SU-DHL-6 (cell line): Measurements from ENCODE around the gene LRP1B.

Experiments
- H2AFZ ChIP-seq: fragments of 200-600 bp; sonication (generic); 2 replicates; pipeline ENCODE4 v1.6.1; 2014; ENCODE audit warnings: low read depth, mild to moderate bottlenecking, moderate library complexity, mixed read lengths, antibody characterized with exemption, low read length; ENCODE audit not compliant: severe bottlenecking
- H3F3A ChIP-seq: fragments of 200-600 bp; shearing (Covaris generic); 2 replicates; pipeline ENCODE4 v1.6.0; 2016; ENCODE audit warnings: antibody characterized with exemption, mild to moderate bottlenecking; ENCODE audit not compliant: insufficient read depth
- H3K27ac ChIP-seq: fragments of 200-600 bp; sonication (generic); 2 replicates; pipeline ENCODE4 v1.5.1; 2016; ENCODE audit warnings: low read depth, mild to moderate bottlenecking, low read length, moderate library complexity, mixed read lengths
- H3K27me3 ChIP-seq: fragments of 200-600 bp; sonication (generic), shearing (Covaris generic); 2 replicates; pipeline ENCODE4 v1.6.0; 2014; ENCODE audit warnings: mild to moderate bottlenecking, low read length
- H3K36me3 ChIP-seq: fragments of 200-600 bp; sonication (generic); 2 replicates; pipeline ENCODE4 v1.6.1; 2014; ENCODE audit warnings: mild to moderate bottlenecking, low read length, mixed read lengths
- H3K4me2 ChIP-seq: fragments of 300-600, 200-600 bp; shearing (Covaris generic), sonication (generic); 2 replicates; pipeline ENCODE4 v1.6.0; 2014; ENCODE audit warnings: low read length, low read depth, mild to moderate bottlenecking; ENCODE audit not compliant: poor library complexity, severe bottlenecking
- H3K4me3 ChIP-seq: fragments of 200-600 bp; sonication (generic); 2 replicates; pipeline ENCODE4 v1.5.1; 2014; ENCODE audit warnings: antibody characterized with exemption, low read length, mild to moderate bottlenecking, mixed read lengths; ENCODE audit not compliant: insufficient read depth, poor library complexity, severe bottlenecking
- H3K79me2 ChIP-seq: fragments of 200-600 bp; sonication (generic); 2 replicates; pipeline ENCODE4 v1.6.1; 2014; ENCODE audit warnings: mild to moderate bottlenecking, low read length, moderate library complexity; ENCODE audit not compliant: insufficient read depth
- H3K9ac ChIP-seq: fragments of 200-600 bp; sonication (generic); 2 replicates; pipeline ENCODE4 v1.7.0; 2014; ENCODE audit warnings: mild to moderate bottlenecking, low read length
- H3K9me2 ChIP-seq: fragments of 200-600 bp; sonication (generic); replicated peaks from 2 replicates; pipeline ENCODE4 v1.6.1; 2014; ENCODE audit warnings: low read length; ENCODE audit not compliant: insufficient read depth
- H3K9me3 ChIP-seq: fragments of 200-600 bp; sonication (generic); 2 replicates; pipeline ENCODE4 v1.6.1; 2014; ENCODE audit warnings: low read length, mixed read lengths; ENCODE audit not compliant: insufficient read depth
- H4K20me1 ChIP-seq: fragments of 200-600 bp; sonication (generic); 2 replicates; pipeline ENCODE4 v1.6.1; 2014; ENCODE audit warnings: low read depth, mild to moderate bottlenecking, antibody characterized with exemption, low read length, moderate library complexity, mixed read lengths
- CTCF ChIP-seq: fragments of 200-600 bp; sonication (generic); IDR thresholded peaks from one replicate; pipeline ENCODE4 v1.5.1; 2017; ENCODE audit warnings: antibody characterized with exemption, mild to moderate bottlenecking, low read length, moderate library complexity; ENCODE audit not compliant: insufficient read depth, poor library complexity, severe bottlenecking
- EZH2phosphoT487 ChIP-seq: fragments of 200-600 bp; sonication (generic), shearing (Covaris generic); conservative IDR thresholded peaks from 2 replicates; pipeline ENCODE4 v1.6.1; 2018; ENCODE audit warnings: mild to moderate bottlenecking, antibody characterized with exemption, low read length, moderate library complexity, mixed read lengths

LRP1B gene

GRCh38 chr2:140862181-140862580 lies 1268.6 kb downstream of the LRP1B start:
- no peaks in the 10 kb centered on the region for H3K27me3 ChIP-seq
- no peaks in the 10 kb centered on the region for H3K9me2 ChIP-seq
- H3F3A ChIP-seq = no peaks in the 10 kb centered on the region
- TF ChIP-seq CTCF = no peak
- no peak for TF ChIP-seq EZH2phosphoT487
- H2AFZ ChIP-seq = no peak overlapping the region
- no peaks in the 10 kb centered on the region for H3K79me2 ChIP-seq
- no peak overlapping the region for H3K9ac ChIP-seq
- H3K4me3 ChIP-seq = no peak overlapping the region
- H4K20me1 ChIP-seq = no peaks in the 10 kb centered on the region
- no peaks in the 10 kb centered on the region for H3K9me3 ChIP-seq
- H3K27ac ChIP-seq = no peak overlapping the region
- H3K4me2 ChIP-seq = no peak overlapping the region
- no peaks in the 10 kb centered on the region for H3K36me3 ChIP-seq

GRCh38 chr2:140861666-140862065 lies 1269.2 kb downstream of the LRP1B start:
- H3K79me2 ChIP-seq = no peaks in the 10 kb centered on the region
- H3K4me2 ChIP-seq = no peak overlapping the region
- H3K36me3 ChIP-seq = no peaks in the 10 kb centered on the region
- TF ChIP-seq CTCF (no peak), EZH2phosphoT487 (no peak)
- H4K20me1 ChIP-seq = no peaks in the 10 kb centered on the region
- H3K9me2 ChIP-seq = no peaks in the 10 kb centered on the region
- no peaks in the 10 kb centered on the region for H3K9me3 ChIP-seq
- H3K9ac ChIP-seq = no peak overlapping the region
- no peak overlapping the region for H3K27ac ChIP-seq
- no peak overlapping the region for H3K4me3 ChIP-seq
- no peaks in the 10 kb centered on the region for H3K27me3 ChIP-seq
- no peaks in the 10 kb centered on the region for H3F3A ChIP-seq
- no peak overlapping the region for H2AFZ ChIP-seq

- no peaks in the 10 kb centered on the region for H3K79me2 ChIP-seq
- no peaks in the 10 kb centered on the region for H3K27me3 ChIP-seq
- H3K4me2 ChIP-seq = no peak overlapping the region
- no peaks in the 10 kb centered on the region for H3K9me2 ChIP-seq
- H2AFZ ChIP-seq = no peak overlapping the region
- H3K9ac ChIP-seq = no peak overlapping the region
- H3K27ac ChIP-seq = no peak overlapping the region
- TF ChIP-seq CTCF (no peak), EZH2phosphoT487 (no peak)
- no peak overlapping the region for H3K4me3 ChIP-seq
- no peaks in the 10 kb centered on the region for H3F3A ChIP-seq
- no peaks in the 10 kb centered on the region for H3K36me3 ChIP-seq
- H3K9me3 ChIP-seq = no peaks in the 10 kb centered on the region
- no peaks in the 10 kb centered on the region for H4K20me1 ChIP-seq
Measured at GRCh38 chr2:140855471-140855870, 1275.3 kb downstream of the LRP1B start.
